ENCODE data around the gene VEGFD. TPM values are rescaled to one million over a fixed set of nuclear protein-coding genes. Genes with fewer than 3 reads are reported as not detected.

Gene VEGFD
- total and polyA plus RNA-seq, 2 donors (not counting 1 experiment from before 2014, with no cell fraction given), result not detected

DNA sequence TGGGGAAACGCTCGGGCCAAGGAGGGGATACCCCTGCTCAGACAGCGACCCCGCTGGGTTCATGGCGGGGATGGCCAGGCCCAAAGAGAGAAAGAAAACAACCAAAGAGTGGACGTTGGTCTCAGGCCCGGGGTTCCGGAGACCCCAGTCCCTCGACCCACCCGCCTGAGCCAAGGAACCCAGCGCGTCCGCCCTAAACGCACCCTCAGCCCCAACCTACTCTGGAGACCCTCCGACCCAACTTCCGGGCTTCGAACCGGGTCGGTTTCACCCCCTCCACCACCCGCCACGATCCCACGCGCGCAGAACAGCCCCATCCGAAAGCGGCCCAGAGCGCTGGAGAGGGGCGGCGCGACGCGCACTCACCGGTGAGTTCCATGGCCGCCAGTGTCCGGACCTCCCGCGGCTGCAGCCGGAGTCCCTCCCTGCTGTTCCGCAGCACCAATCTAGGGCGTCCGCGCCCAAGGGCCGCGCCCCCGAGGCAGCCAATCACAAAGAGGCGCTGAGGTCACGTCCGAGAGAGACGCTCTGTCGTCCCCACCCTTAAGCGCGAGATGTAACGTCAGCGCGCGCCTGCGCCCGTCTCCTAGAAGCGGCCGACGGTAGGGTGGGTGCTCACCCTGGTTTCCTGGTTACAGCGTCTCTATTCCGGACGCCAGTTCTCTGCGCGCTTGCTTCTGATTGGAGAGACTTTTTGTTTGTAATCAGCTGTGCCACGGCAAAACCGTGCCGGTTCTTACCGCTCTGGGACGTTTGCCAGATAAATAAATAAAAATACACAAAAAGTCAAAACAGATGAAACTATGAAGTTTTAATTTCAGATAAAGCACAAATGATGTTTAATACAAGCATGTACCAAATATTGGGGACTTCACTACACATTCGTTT lies 48.8 kb downstream of the VEGFD start, which contains the start of gene PIGA:
PIGA (minus strand) TSS at position 389 of the 888 bp plus-strand sequence. CDS start 3,593 bp downstream, outside the sequence.
- 0% methylated on average over 61 of the region's 72 CpGs for WGBS (ENCODE audit: insufficient coverage)
- TF ChIP-seq EZH2 (IDR thresholded peaks at IDR 0.05; ENCODE audit: borderline replicate concordance, insufficient read depth, low read depth, low read length, poor library complexity, severe bottlenecking), result no peak
- TF ChIP-seq, protein P1, sequence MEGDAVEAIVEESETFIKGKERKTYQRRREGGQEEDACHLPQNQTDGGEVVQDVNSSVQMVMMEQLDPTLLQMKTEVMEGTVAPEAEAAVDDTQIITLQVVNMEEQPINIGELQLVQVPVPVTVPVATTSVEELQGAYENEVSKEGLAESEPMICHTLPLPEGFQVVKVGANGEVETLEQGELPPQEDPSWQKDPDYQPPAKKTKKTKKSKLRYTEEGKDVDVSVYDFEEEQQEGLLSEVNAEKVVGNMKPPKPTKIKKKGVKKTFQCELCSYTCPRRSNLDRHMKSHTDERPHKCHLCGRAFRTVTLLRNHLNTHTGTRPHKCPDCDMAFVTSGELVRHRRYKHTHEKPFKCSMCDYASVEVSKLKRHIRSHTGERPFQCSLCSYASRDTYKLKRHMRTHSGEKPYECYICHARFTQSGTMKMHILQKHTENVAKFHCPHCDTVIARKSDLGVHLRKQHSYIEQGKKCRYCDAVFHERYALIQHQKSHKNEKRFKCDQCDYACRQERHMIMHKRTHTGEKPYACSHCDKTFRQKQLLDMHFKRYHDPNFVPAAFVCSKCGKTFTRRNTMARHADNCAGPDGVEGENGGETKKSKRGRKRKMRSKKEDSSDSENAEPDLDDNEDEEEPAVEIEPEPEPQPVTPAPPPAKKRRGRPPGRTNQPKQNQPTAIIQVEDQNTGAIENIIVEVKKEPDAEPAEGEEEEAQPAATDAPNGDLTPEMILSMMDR (IDR thresholded peaks at IDR 0.05), result no peak

More for the DNA sequence above, 48.8 kb downstream of the VEGFD start, which contains the start of gene PIGA:
- H3K9me3 Mint-ChIP-seq (ENCODE audit: insufficient read depth), result no peaks in the 10 kb centered on the region
- DNase-seq (peak; percentile 94), ATAC-seq (ENCODE audit: low read depth) (peak; percentile 91)
- Histone ChIP-seq H3K9ac (ENCODE audit: low read length) (peak within 1 kb of the TSS; percentile 79), H3K4me2 (replicated peaks; ENCODE audit: low read depth, low read length, poor library complexity, severe bottlenecking) (peak within 1 kb of the TSS; percentile 69), H3K27ac (ENCODE audit: low read length in 2 of 2) (peak within 1 kb of the TSS; percentile 84 to 95), H2AFZ (ENCODE audit: insufficient read depth, low read depth, low read length, poor library complexity, severe bottlenecking) (peak within 1 kb of the TSS; percentile 53), H4K20me1 (ENCODE audit: control insufficient read depth, insufficient read depth, low read length, poor library complexity, severe bottlenecking) (no peaks in the 10 kb centered on the region), H3K79me2 (ENCODE audit: control insufficient read depth, insufficient read depth, low read length) (peaks cover 10% of the 10 kb centered on the region), H3K36me3 (replicated peaks in 1 of 2; ENCODE audit: control extremely low read depth in 1 of 2, control insufficient read depth in 1 of 2, extremely low read depth in 1 of 2, insufficient read depth in 2 of 2, low read length in 1 of 2) (peaks cover 0 to 13% of the 10 kb centered on the region in 2 experiments), H3K27me3 (replicated peaks in 1 of 4; ENCODE audit: control extremely low read depth in 1 of 4, control insufficient read depth in 3 of 4, insufficient read depth in 4 of 4, low read length in 3 of 4) (peaks cover 0 to 15% (median 1%) of the 10 kb centered on the region in 4 experiments), H3K4me1 (ENCODE audit: control insufficient read depth in 2 of 2, insufficient read depth in 2 of 2, low read length in 2 of 2) (peaks cover 4 to 15% of the 10 kb centered on the region in 2 donors), H3K9me3 (ENCODE audit: control extremely low read depth in 1 of 3, control insufficient read depth in 2 of 3, insufficient read depth in 1 of 3, low read length in 2 of 3) (no peaks in the 10 kb centered on the region), H3K4me3 (ENCODE audit: control extremely low read depth in 1 of 5, extremely low read depth in 1 of 5, insufficient read depth in 1 of 5, low read depth in 2 of 5, low read length in 4 of 5) (peak within 1 kb of the TSS; percentile 65 to 93 (median 74))
- H3K27me3 Mint-ChIP-seq, result peaks cover 8% of the 10 kb centered on the region
- H3K4me3 Mint-ChIP-seq, result peak within 1 kb of the TSS; percentile 92
- ChIA-PET POLR2A (no interaction called here), CTCF (interaction anchor here (2.1 kb wide), 1 partner anchor 12 kb away, joined by 6 read pairs; no protein-coding TSS in a partner anchor)
- peak within 1 kb of the TSS; percentile 94 for H3K27ac Mint-ChIP-seq
- peaks cover 20% of the 10 kb centered on the region for H3K4me1 Mint-ChIP-seq
- intact Hi-C loops (cut with micrococcal nuclease), result loop anchor here (1.0 to 10.0 kb wide), 6 partner anchors 339 to 1383 kb away; partner anchors contain the start of genes AP1S2, CA5B and SYAP1

Measured in B cell (primary cell).